Stimulated activated CD4-positive, alpha-beta T cell treated with anti-CD3 and anti-CD28 coated beads, Interleukin-15, amount 100 ng/mL, for 24 hours (primary cell): ENCODE data around the gene CFL1.
A peak's percentile ranks its signal among the peaks of the same experiment; 100 is the strongest.

ENCODE experiments used
- DNase-seq: peaks from one replicate; pipeline ENCODE4 v3.0.0-alpha.2; 2020

The CFL1 gene

GRCh38 chr11:65869643-65870306 lies 11.8 kb upstream of the CFL1 start:
- no peak for DNase-seq

- DNase-seq = no peak
These were observed 10.9 kb upstream of the CFL1 start for GRCh38 chr11:65868907-65869306.

GRCh38 chr11:65868076-65868667 lies 10.2 kb upstream of the CFL1 start:
- no peak for DNase-seq

- DNase-seq = peak; percentile 45
These were observed 9.5 kb upstream of the CFL1 start for GRCh38 chr11:65867284-65868071.

GRCh38 chr11:65866509-65867283 lies 8.7 kb upstream of the CFL1 start:
- no peak for DNase-seq

- no peak for DNase-seq
These were observed 7.7 kb upstream of the CFL1 start for GRCh38 chr11:65865550-65866172.

- DNase-seq = no peak
These were observed 6.9 kb upstream of the CFL1 start for GRCh38 chr11:65864706-65865471.

GRCh38 chr11:65863889-65864705 lies 6.1 kb upstream of the CFL1 start:
- DNase-seq = no peak

- DNase-seq = no peak
These were observed 5.2 kb upstream of the CFL1 start for GRCh38 chr11:65862941-65863888.

GRCh38 chr11:65862191-65862735 lies 4.3 kb upstream of the CFL1 start:
- no peak for DNase-seq

- DNase-seq = no peak
These were observed 3.7 kb upstream of the CFL1 start for GRCh38 chr11:65861533-65862183.

- DNase-seq = no peak
These were observed 3.2 kb upstream of the CFL1 start for GRCh38 chr11:65861165-65861505.

GRCh38 chr11:65860278-65861164 lies 2.5 kb upstream of the CFL1 start, which contains the start of gene MUS81:
Gene MUS81 (plus strand): TSS chr11:65860433. CDS start chr11:65860754, 321 bp downstream.
- DNase-seq = peak; percentile 97

- no peak for DNase-seq
These were observed 1.9 kb upstream of the CFL1 start for GRCh38 chr11:65859812-65860277.

- DNase-seq = peak; percentile 100
These were observed 1.3 kb upstream of the CFL1 start for GRCh38 chr11:65859095-65859811.

GRCh38 chr11:65858681-65859087 lies 704 bp upstream of the CFL1 start:
- DNase-seq = no peak

GRCh38 chr11:65857500-65857852 lies 504 bp downstream of the CFL1 start:
- DNase-seq = no peak
